Activated T-helper 2 cell treated with anti-CD3 and anti-CD28 coated beads, Interferon-gamma antibody, Interleukin-2, Interleukin-4, amounts not matched to agents 10 μg/mL and 5 μg/mL and 100 μg/mL, durations not matched to agents 14 hours and 24 hours and 36 hours (primary cell): ENCODE data around the gene TSPAN18. TPM values are rescaled to one million over a fixed set of nuclear protein-coding genes. Genes with fewer than 3 reads are reported as not detected.

ENCODE experiments used
- DNase-seq: peaks from one replicate; pipeline ENCODE4 v3.0.0; 2021; ENCODE audit warnings: low spot score
- H3K27ac Mint-ChIP-seq: one replicate; pipeline ENCODE4 v1.8.0; 2021; ENCODE audit warnings: mixed read lengths
- H3K27me3 Mint-ChIP-seq: one replicate; pipeline ENCODE4 v1.8.0; 2021; ENCODE audit warnings: low read depth, mixed read lengths
- H3K36me3 Mint-ChIP-seq: one replicate; pipeline ENCODE4 v1.8.0; 2021; ENCODE audit warnings: low read depth, mixed read lengths
- H3K4me1 Mint-ChIP-seq: one replicate; pipeline ENCODE4 v1.8.0; 2021; ENCODE audit warnings: low read depth, mixed read lengths
- H3K4me3 Mint-ChIP-seq: one replicate; pipeline ENCODE4 v1.8.0; 2021; ENCODE audit warnings: low read depth, mild to moderate bottlenecking, moderate library complexity, mixed read lengths
- H3K9me3 Mint-ChIP-seq: one replicate; pipeline ENCODE4 v1.8.0; 2021; ENCODE audit warnings: mixed read lengths
- intact Hi-C: fragments of 100-400 bp; cut with micrococcal nuclease; formaldehyde crosslinking; loops from one replicate; pipeline ENCODE4 v1.15.1; 2023
- total RNA-seq: library from RNA; stranded (reverse); gene quantifications from 2 replicates; pipeline ENCODE4 v1.2.3, GENCODE V29; 2022

Gene TSPAN18
- total RNA-seq, 1 donor from 2014 or later = 0.87 TPM

- Mint-ChIP-seq H3K4me1 (peaks cover 11% of the 10 kb centered on the region), H3K36me3 (no peaks in the 10 kb centered on the region), H3K4me3 (peak within 1 kb of the TSS; percentile 56), H3K27me3 (peaks cover 32% of the 10 kb centered on the region), H3K9me3 (no peaks in the 10 kb centered on the region), H3K27ac (no peak within 1 kb of the TSS)
- intact Hi-C loops = no loop called here
- DNase-seq = peak; percentile 19
These were observed 224.1 kb downstream of the TSPAN18 start, which contains the start of gene TP53I11 for GRCh38 chr11:44950625-44951476. Gene TP53I11, minus strand, starts transcription at chr11:44950883. Its CDS starts 12,548 bp downstream, at chr11:44938335.

- Mint-ChIP-seq H3K27ac (no peak overlapping the region), H3K9me3 (no peaks in the 10 kb centered on the region), H3K4me1 (peaks cover 11% of the 10 kb centered on the region)
These were observed 225.3 kb downstream of the TSPAN18 start for GRCh38 chr11:44952082-44952481.

GRCh38 chr11:44952500-44953260 lies 225.9 kb downstream of the TSPAN18 start:
- H3K4me3 Mint-ChIP-seq = no peak overlapping the region
- H3K27ac Mint-ChIP-seq = no peak overlapping the region
- no peaks in the 10 kb centered on the region for H3K36me3 Mint-ChIP-seq
- intact Hi-C loops = no loop called here
- no peaks in the 10 kb centered on the region for H3K9me3 Mint-ChIP-seq
- DNase-seq = no peak
- peaks cover 26% of the 10 kb centered on the region for H3K27me3 Mint-ChIP-seq
- H3K4me1 Mint-ChIP-seq = peaks cover 11% of the 10 kb centered on the region

More at GRCh38 chr11:44952082-44952481, 225.3 kb downstream of the TSPAN18 start:
- Mint-ChIP-seq H3K36me3 (no peaks in the 10 kb centered on the region), H3K27me3 (peaks cover 29% of the 10 kb centered on the region), H3K4me3 (no peak overlapping the region)
- DNase-seq = no peak
- intact Hi-C loops = no loop called here

- Mint-ChIP-seq H3K9me3 (no peaks in the 10 kb centered on the region), H3K36me3 (no peaks in the 10 kb centered on the region), H3K27ac (no peak overlapping the region), H3K4me3 (no peak overlapping the region), H3K4me1 (peaks cover 8% of the 10 kb centered on the region), H3K27me3 (peaks cover 14% of the 10 kb centered on the region)
- no peak for DNase-seq
- intact Hi-C loops = no loop called here
These were observed 227.5 kb downstream of the TSPAN18 start for GRCh38 chr11:44954051-44954906.

- no peaks in the 10 kb centered on the region for H3K9me3 Mint-ChIP-seq
- intact Hi-C loops = no loop called here
- H3K4me3 Mint-ChIP-seq = no peak overlapping the region
- H3K36me3 Mint-ChIP-seq = no peaks in the 10 kb centered on the region
- no peak overlapping the region for H3K27ac Mint-ChIP-seq
- peaks cover 8% of the 10 kb centered on the region for H3K4me1 Mint-ChIP-seq
- no peak for DNase-seq
- peaks cover 13% of the 10 kb centered on the region for H3K27me3 Mint-ChIP-seq
These were observed 228.4 kb downstream of the TSPAN18 start for GRCh38 chr11:44955015-44955738.

- H3K27ac Mint-ChIP-seq = no peak overlapping the region
- intact Hi-C loops = no loop called here
- H3K36me3 Mint-ChIP-seq = no peaks in the 10 kb centered on the region
- peaks cover 8% of the 10 kb centered on the region for H3K4me1 Mint-ChIP-seq
- no peak overlapping the region for H3K4me3 Mint-ChIP-seq
- no peaks in the 10 kb centered on the region for H3K9me3 Mint-ChIP-seq
- peaks cover 4% of the 10 kb centered on the region for H3K27me3 Mint-ChIP-seq
- no peak for DNase-seq
These were observed 230.3 kb downstream of the TSPAN18 start for GRCh38 chr11:44957040-44957515.

GRCh38 chr11:44957776-44958564 lies 231.2 kb downstream of the TSPAN18 start:
- no peaks in the 10 kb centered on the region for H3K9me3 Mint-ChIP-seq
- DNase-seq = no peak
- intact Hi-C loops = no loop called here
- H3K36me3 Mint-ChIP-seq = no peaks in the 10 kb centered on the region
- H3K4me3 Mint-ChIP-seq = no peak overlapping the region
- H3K27me3 Mint-ChIP-seq = peaks cover 4% of the 10 kb centered on the region
- H3K4me1 Mint-ChIP-seq = peaks cover 8% of the 10 kb centered on the region
- no peak overlapping the region for H3K27ac Mint-ChIP-seq

- no peaks in the 10 kb centered on the region for H3K9me3 Mint-ChIP-seq
- H3K4me1 Mint-ChIP-seq = peaks cover 8% of the 10 kb centered on the region
- no peak overlapping the region for H3K27ac Mint-ChIP-seq
- no peak for DNase-seq
- H3K27me3 Mint-ChIP-seq = peaks cover 4% of the 10 kb centered on the region
- no peak overlapping the region for H3K4me3 Mint-ChIP-seq
- intact Hi-C loops = no loop called here
- H3K36me3 Mint-ChIP-seq = no peaks in the 10 kb centered on the region
These were observed 232.3 kb downstream of the TSPAN18 start for GRCh38 chr11:44959064-44959463.

GRCh38 chr11:44960200-44960845 lies 233.6 kb downstream of the TSPAN18 start:
- DNase-seq = no peak
- H3K36me3 Mint-ChIP-seq = no peaks in the 10 kb centered on the region
- H3K4me3 Mint-ChIP-seq = no peak overlapping the region
- no peaks in the 10 kb centered on the region for H3K9me3 Mint-ChIP-seq
- intact Hi-C loops = no loop called here
- peaks cover 4% of the 10 kb centered on the region for H3K27me3 Mint-ChIP-seq
- no peak overlapping the region for H3K27ac Mint-ChIP-seq
- peaks cover 4% of the 10 kb centered on the region for H3K4me1 Mint-ChIP-seq

GRCh38 chr11:44962464-44962863 lies 235.7 kb downstream of the TSPAN18 start:
- no peak overlapping the region for H3K27ac Mint-ChIP-seq
- DNase-seq = no peak
- no peaks in the 10 kb centered on the region for H3K36me3 Mint-ChIP-seq
- H3K4me1 Mint-ChIP-seq = no peaks in the 10 kb centered on the region
- peaks cover 5% of the 10 kb centered on the region for H3K27me3 Mint-ChIP-seq
- intact Hi-C loops = no loop called here
- no peaks in the 10 kb centered on the region for H3K9me3 Mint-ChIP-seq
- no peak overlapping the region for H3K4me3 Mint-ChIP-seq

GRCh38 chr11:44963136-44963535 lies 236.4 kb downstream of the TSPAN18 start:
- DNase-seq = no peak
- Mint-ChIP-seq H3K4me1 (no peaks in the 10 kb centered on the region), H3K9me3 (no peaks in the 10 kb centered on the region), H3K36me3 (no peaks in the 10 kb centered on the region), H3K4me3 (no peak overlapping the region), H3K27me3 (peaks cover 5% of the 10 kb centered on the region), H3K27ac (no peak overlapping the region)
- intact Hi-C loops = no loop called here
